ENCODE measurements around the gene GRK2. TPM values are rescaled to one million over a fixed set of nuclear protein-coding genes. Genes with fewer than 3 reads are reported as not detected.

Gene GRK2
- total RNA-seq, 1 donor from 2014 or later = 52.2 TPM

- peak; percentile 10 for DNase-seq
- peaks cover 3% of the 10 kb centered on the region for H3K4me1 Mint-ChIP-seq (ENCODE audit: low read depth, unreplicated experiment)
- no peak overlapping the region for H3K4me3 Mint-ChIP-seq (ENCODE audit: unreplicated experiment)
- peaks cover 5% of the 10 kb centered on the region for H3K27me3 Mint-ChIP-seq (ENCODE audit: unreplicated experiment)
- no peak overlapping the region for H3K27ac Mint-ChIP-seq (ENCODE audit: unreplicated experiment)
- TF ChIP-seq CTCF (IDR thresholded peaks at IDR 0.05; ENCODE audit: partially characterized antibody, unreplicated experiment) = no peak
- H3K9me3 Mint-ChIP-seq (ENCODE audit: unreplicated experiment) = peaks cover 3% of the 10 kb centered on the region
- H3K36me3 Mint-ChIP-seq (ENCODE audit: unreplicated experiment) = no peaks in the 10 kb centered on the region
These were observed 14.7 kb downstream of the GRK2 start for GRCh38 chr11:67280788-67281551.

GRCh38 chr11:67281552-67282150 lies 15.4 kb downstream of the GRK2 start:
- peaks cover 2% of the 10 kb centered on the region for H3K27me3 Mint-ChIP-seq (ENCODE audit: unreplicated experiment)
- no peak overlapping the region for H3K27ac Mint-ChIP-seq (ENCODE audit: unreplicated experiment)
- peak; percentile 5 for DNase-seq
- no peak overlapping the region for H3K4me3 Mint-ChIP-seq (ENCODE audit: unreplicated experiment)
- H3K36me3 Mint-ChIP-seq (ENCODE audit: unreplicated experiment) = no peaks in the 10 kb centered on the region
- peaks cover under 1% of the 10 kb centered on the region for H3K4me1 Mint-ChIP-seq (ENCODE audit: low read depth, unreplicated experiment)
- H3K9me3 Mint-ChIP-seq (ENCODE audit: unreplicated experiment) = peaks cover under 1% of the 10 kb centered on the region
- TF ChIP-seq CTCF (IDR thresholded peaks at IDR 0.05; ENCODE audit: partially characterized antibody, unreplicated experiment) = no peak

- peak; percentile 5 for DNase-seq
- no peaks in the 10 kb centered on the region for H3K36me3 Mint-ChIP-seq (ENCODE audit: unreplicated experiment)
- no peak overlapping the region for H3K4me3 Mint-ChIP-seq (ENCODE audit: unreplicated experiment)
- peaks cover 4% of the 10 kb centered on the region for H3K27me3 Mint-ChIP-seq (ENCODE audit: unreplicated experiment)
- H3K4me1 Mint-ChIP-seq (ENCODE audit: low read depth, unreplicated experiment) = no peaks in the 10 kb centered on the region
- H3K9me3 Mint-ChIP-seq (ENCODE audit: unreplicated experiment) = peaks cover 3% of the 10 kb centered on the region
- no peak for TF ChIP-seq CTCF (IDR thresholded peaks at IDR 0.05; ENCODE audit: partially characterized antibody, unreplicated experiment)
- H3K27ac Mint-ChIP-seq (ENCODE audit: unreplicated experiment) = no peak overlapping the region
These were observed 16.0 kb downstream of the GRK2 start for GRCh38 chr11:67282155-67282875.

GRCh38 chr11:67282876-67283371 lies 16.7 kb downstream of the GRK2 start:
- Mint-ChIP-seq H3K9me3 (ENCODE audit: unreplicated experiment) (peaks cover 6% of the 10 kb centered on the region), H3K27ac (ENCODE audit: unreplicated experiment) (no peak overlapping the region), H3K4me3 (ENCODE audit: unreplicated experiment) (no peak overlapping the region), H3K27me3 (ENCODE audit: unreplicated experiment) (peaks cover 10% of the 10 kb centered on the region), H3K36me3 (ENCODE audit: unreplicated experiment) (no peaks in the 10 kb centered on the region), H3K4me1 (ENCODE audit: low read depth, unreplicated experiment) (peaks cover 6% of the 10 kb centered on the region)
- no peak for TF ChIP-seq CTCF (IDR thresholded peaks at IDR 0.05; ENCODE audit: partially characterized antibody, unreplicated experiment)
- no peak for DNase-seq
